Left colon (tissue), 2 donors: Measurements from ENCODE around the gene ANXA2. TPM values are rescaled to one million over a fixed set of nuclear protein-coding genes. Genes with fewer than 3 reads are reported as not detected.

Experiments
- ATAC-seq: fragments of 200-7000 bp; cut with Tn5 transposase; one replicate; pipeline ENCODE4 v1.9.1; 2020; ENCODE audit warnings: mild to moderate bottlenecking, moderate library complexity
- DNase-seq, 2 donors: peaks; one replicate each; pipeline ENCODE4 v3.0.0-alpha.2; 2020
- intact Hi-C, 2 donors: fragments of 100-400 bp; cut with DNase I in 1 of 2; cut with micrococcal nuclease in 1 of 2; formaldehyde crosslinking; loops; one replicate each; pipeline versions ENCODE4 v1.11.2 to v1.14.0; 2022; cut with DNase I, micrococcal nuclease
- long read RNA-seq: library from polyadenylated mRNA; unstranded; transcript quantifications from one replicate; pipeline ENCODE4 v2.0.0, GENCODE V29; 2021
- total RNA-seq, 2 donors: library from RNA; stranded (reverse); fragmentation: NEBNext Ultra II Directional; extraction: Animal tissue kit (Norgen Biotek cat#: 25700); gene quantifications; one replicate each; pipeline ENCODE4 v1.2.1, GENCODE V29; 2021
- donor health status: DM: no; HTN: no; CAD: no.
- donor health status: DM: yes; HTN: yes; CAD: no.

ANXA2 gene
- total RNA-seq = 100 to 1,000 TPM; 815 to 870 TPM
- long read RNA-seq, transcript ANXA2-201 (13 exons, 1,444 nt) = minor isoform, 6 of 1,409 reads
- long read RNA-seq, transcript ANXA2-203 (14 exons, 1,444 nt) = minor isoform, 137 of 1,409 reads
- long read RNA-seq, transcript ANXA2-204 (13 exons, 1,435 nt) = major isoform, 1,133 of 1,409 reads
- long read RNA-seq, transcript ANXA2-202 (14 exons, 1,676 nt) = minor isoform, 9 of 1,409 reads
- long read RNA-seq, partial matches to known transcripts = 51 of 1,409 reads
- long read RNA-seq, other reads (novel, unspliced or antisense) = 72 of 1,409 reads

- DNase-seq (peak; percentile 90 to 91), ATAC-seq (peak; percentile 66)
- intact Hi-C loops = no loop called here
Observed at GRCh38 chr15:60397772-60398445, at the start of gene ANXA2. Gene ANXA2, minus strand, starts transcription at chr15:60397986. Its CDS starts 11,911 bp downstream, at chr15:60386075.

- ATAC-seq (no peak), DNase-seq (no peak)
- intact Hi-C loops = loop anchor here in 1 of 2 donors (5.0 kb wide), 1 partner anchor 87 kb away; no protein-coding TSS in a partner anchor
Observed at GRCh38 chr15:60444289-60444912, 46.6 kb upstream of the ANXA2 start.

GRCh38 chr15:60442763-60443162, 45.0 kb upstream of the ANXA2 start:
- no peak for DNase-seq
- intact Hi-C loops = loop anchor here in 1 of 2 donors (5.0 kb wide), 1 partner anchor 85 kb away; no protein-coding TSS in a partner anchor
- ATAC-seq = no peak

- intact Hi-C loops = loop anchor here in 1 of 2 donors (5.0 kb wide), 1 partner anchor 85 kb away; no protein-coding TSS in a partner anchor
- DNase-seq (no peak), ATAC-seq (peak; percentile 65)
Observed at GRCh38 chr15:60442031-60442650, 44.4 kb upstream of the ANXA2 start.

DNA sequence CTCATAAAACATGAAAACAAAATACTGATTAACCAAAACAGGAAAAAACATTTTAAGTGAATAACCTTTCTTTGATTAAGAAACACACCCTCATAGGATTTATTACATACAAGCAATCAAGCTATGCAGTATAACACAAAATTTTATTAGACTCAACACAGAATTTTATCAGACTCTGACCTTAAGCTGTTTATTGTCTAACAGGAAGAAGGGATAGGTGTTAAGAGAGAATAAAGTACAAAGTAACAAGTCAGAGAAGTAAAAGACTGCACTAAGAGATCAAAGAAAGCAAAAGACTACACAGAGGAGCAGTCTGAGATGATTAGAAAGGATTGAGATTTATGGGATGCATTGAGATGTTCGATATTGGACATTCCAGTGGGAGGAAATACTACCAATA, 43.5 kb upstream of the ANXA2 start:
- ATAC-seq (peak; percentile 88), DNase-seq (no peak)
- intact Hi-C loops = loop anchor here in 1 of 2 donors (5.0 kb wide), 1 partner anchor 84 kb away; no protein-coding TSS in a partner anchor

DNA sequence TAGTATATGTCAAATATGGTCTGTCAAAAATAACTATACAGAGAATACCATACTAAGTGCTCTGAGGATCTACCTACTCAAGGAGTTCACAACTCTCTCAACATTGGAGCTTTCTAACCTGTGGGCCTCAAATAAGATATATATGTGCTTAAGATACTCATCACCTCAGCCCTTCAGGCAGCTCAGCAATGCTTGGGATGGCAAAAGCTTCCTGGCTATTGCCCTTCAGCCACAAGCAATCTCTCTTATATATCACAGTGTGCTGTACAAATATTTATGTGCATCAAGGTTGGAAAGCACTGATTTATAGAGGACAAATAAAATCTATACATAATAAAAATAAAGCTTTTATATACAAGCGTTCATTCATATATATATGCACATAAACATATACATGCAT, 40.9 kb upstream of the ANXA2 start:
- no peak for ATAC-seq
- intact Hi-C loops = no loop called here
- no peak for DNase-seq

GRCh38 chr15:60428935-60429334, 31.1 kb upstream of the ANXA2 start:
- DNase-seq = no peak
- ATAC-seq = no peak
- intact Hi-C loops = no loop called here

GRCh38 chr15:60426870-60427508, 29.2 kb upstream of the ANXA2 start:
- ATAC-seq (no peak), DNase-seq (no peak)
- intact Hi-C loops = no loop called here

DNA sequence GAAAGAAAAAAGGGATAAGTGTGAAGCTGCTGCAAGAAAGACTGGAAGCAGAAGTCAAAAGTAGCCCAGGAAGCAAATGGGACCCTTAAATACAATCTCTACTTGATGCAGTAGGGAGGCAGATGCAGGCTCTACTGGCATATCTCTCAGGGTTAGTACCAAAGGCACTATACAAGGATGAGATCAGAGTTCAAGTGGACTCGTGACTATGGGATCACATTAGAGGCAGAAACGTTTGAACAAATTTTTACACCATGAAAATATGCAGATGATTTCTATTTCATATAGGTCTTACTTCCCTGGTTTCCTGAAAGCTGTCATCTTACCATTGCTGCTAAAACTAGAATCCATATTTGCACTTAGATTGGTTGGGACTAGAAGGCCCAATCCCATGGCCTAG, 27.7 kb upstream of the ANXA2 start:
- ATAC-seq = no peak
- no peak for DNase-seq
- intact Hi-C loops = no loop called here

DNA sequence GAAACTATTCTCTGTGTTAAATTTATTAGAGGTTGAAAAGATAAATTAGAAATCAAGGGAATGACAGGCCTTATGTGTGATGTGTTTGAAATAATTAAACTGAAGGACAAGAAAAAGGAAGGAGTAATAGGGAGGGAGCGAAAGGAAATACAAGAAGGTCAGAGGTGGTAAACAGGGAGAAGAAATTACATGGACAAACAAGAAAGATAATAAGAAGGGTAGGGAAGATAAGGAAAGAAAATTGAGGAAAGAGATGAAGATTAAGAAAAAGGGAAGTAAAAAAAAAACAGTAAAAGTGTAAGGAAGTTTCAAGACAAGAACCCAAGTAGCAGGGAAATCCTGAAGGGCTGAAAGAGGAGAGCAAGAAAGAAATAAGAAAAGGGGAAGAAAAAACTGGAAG, 26.2 kb upstream of the ANXA2 start:
- ATAC-seq (no peak), DNase-seq (no peak)
- intact Hi-C loops = no loop called here

DNA sequence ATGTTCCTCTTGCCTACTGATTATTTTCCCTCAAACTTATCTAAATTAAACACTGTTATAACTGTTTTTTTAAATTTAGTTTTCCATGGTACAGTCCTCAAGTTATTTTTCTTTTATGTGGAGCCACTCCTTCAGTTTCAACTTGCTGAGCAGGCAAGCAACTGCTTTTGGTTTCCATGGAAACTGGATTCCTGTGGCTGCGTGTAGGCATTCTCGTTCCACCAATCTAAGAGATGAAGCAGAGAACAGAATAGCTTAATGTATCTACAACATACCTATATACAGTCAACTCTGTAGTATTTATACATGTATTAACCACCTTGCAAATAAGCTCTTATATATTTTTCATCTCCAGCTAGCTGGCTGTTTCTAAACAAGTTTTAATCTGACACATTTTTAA, 25.8 kb upstream of the ANXA2 start:
- ATAC-seq (peak; percentile 39), DNase-seq (no peak)
- intact Hi-C loops = no loop called here

DNA sequence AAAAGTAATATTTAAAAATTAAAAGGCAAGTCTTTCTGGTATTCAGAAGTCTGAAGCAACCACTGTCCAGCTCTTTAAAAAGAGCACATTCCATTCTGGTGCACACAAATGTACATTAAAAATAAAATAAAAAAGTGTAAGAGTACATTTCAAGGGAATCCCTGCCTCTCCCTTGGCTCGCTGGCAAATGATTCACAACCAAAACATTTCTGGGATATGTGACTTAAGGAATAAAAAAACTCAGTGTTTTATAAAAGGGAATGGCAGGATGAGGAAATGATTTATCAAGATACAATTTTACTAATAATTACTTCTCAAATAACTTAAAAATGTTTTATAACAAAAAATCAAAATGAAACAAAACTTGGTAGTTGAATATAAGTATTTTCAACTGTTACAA, 23.8 kb upstream of the ANXA2 start:
- no peak for ATAC-seq
- intact Hi-C loops = no loop called here
- DNase-seq = no peak

DNA sequence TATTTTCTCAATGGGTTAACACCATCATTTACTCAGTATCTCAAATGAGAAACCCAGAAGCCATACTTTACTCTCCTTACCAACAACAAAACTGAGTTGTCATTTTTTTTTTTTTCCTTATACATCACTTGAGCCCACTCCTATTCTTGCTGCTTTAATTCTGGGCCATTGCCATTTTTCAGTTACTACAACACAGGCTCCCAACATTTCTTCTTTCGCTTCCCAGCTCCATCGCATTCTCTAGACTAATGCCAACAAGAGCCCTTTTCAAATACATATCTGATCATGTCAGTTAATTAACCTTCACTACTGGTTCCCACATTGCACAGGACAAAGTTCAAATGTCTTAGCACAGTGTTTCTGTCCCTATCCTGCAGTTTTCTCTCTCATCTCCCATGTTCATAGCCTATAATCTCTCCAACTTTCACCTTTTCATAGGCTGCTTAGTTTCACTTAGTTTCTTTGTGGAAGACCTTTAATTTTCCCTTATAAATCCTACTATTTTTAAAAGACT, 22.5 kb upstream of the ANXA2 start:
- DNase-seq = no peak
- intact Hi-C loops = no loop called here
- peak; percentile 60 for ATAC-seq

- no peak for ATAC-seq
- intact Hi-C loops = no loop called here
- no peak for DNase-seq
Observed at GRCh38 chr15:60419753-60420152, 22.0 kb upstream of the ANXA2 start.

DNA sequence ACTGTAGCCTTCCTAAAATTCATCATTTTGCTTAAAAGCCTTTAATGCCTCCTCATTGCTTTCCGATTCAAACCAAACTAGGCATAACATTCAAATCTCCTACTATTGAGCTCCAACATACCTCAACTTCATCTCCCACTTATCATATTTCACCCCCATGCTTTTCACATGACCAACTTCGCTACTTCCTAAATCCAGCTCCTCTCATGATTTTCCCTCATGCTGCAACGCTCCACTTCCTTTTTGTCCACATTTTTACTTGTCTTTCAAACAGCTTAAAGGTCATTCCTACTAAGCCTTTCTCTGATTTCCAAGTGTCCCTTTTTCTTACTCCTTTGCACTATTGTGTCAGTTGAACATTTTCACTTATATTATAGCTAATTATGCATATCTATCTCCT, 20.3 kb upstream of the ANXA2 start:
- ATAC-seq = no peak
- no peak for DNase-seq
- intact Hi-C loops = no loop called here

DNA sequence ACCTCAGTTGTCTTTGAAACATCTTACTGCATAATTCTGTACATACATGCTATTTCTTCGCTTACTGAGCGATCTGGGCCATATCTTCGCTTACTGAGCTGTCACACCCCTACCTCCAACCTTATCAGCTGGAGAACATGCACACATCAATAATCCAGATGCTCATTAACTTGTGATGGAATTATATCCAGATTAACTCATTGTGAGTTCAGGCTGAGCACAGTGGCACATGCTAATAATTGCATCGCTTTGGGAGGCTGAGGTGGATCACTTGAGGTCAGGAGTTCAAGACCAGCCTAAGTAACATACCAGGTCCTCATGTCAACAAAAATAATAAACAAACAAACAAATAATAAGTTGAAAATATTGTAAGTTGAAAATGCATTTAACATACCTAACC, 19.3 kb upstream of the ANXA2 start:
- intact Hi-C loops = no loop called here
- no peak for DNase-seq
- no peak for ATAC-seq

DNA sequence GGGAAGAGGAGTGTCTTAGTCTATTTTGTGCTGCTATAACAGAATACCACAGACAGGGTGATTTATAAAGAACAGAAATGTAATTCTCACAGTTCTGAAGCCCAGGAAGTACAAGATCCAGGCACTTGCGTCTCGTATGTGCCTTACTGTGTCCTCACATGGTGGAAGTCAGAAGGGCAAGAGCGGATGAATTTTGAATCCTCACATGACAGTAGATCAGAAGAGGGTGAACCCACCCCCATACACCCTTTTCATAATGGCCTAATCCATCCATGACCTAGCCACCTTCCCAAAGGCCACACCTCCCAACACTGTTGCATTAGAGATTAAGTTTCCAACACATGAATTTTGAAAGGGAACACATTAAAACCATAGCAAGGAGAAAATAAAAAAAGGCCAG, 18.7 kb upstream of the ANXA2 start:
- intact Hi-C loops = no loop called here
- no peak for ATAC-seq
- no peak for DNase-seq

GRCh38 chr15:60414016-60414682, 16.4 kb upstream of the ANXA2 start:
- peak; percentile 48 for ATAC-seq

More at GRCh38 chr15:60414016-60414682, 16.4 kb upstream of the ANXA2 start:
- intact Hi-C loops = no loop called here
- no peak for DNase-seq
